Mesenchymal stem cell (in vitro differentiated cells and primary cell): Measurements from ENCODE around the gene UBTF.
A peak's percentile ranks its signal among the peaks of the same experiment; 100 is the strongest.

Experiments used
- DNase-seq: peaks from one replicate; pipeline ENCODE4 v3.0.0-alpha.2; 2013
- H2AFZ ChIP-seq: one replicate; pipeline ENCODE4 v1.6.1; 2013; ENCODE audit warnings: low read depth, mild to moderate bottlenecking, control low read depth, inconsistent platforms, low read length, moderate library complexity
- H2AK5ac ChIP-seq: 2 replicates; pipeline ENCODE4 v1.6.1; 2013; ENCODE audit warnings: low read length, moderate library complexity, mild to moderate bottlenecking, inconsistent platforms; ENCODE audit not compliant: severe bottlenecking
- H2BK120ac ChIP-seq: one replicate; pipeline ENCODE4 v1.6.1; 2013; ENCODE audit warnings: low read depth, mild to moderate bottlenecking, inconsistent platforms, low read length, moderate library complexity
- H2BK12ac ChIP-seq, 2 experiments: one replicate each; pipeline ENCODE4 v1.6.1; 2013; ENCODE audit warnings: inconsistent platforms in 2 of 2, low read length in 2 of 2, mild to moderate bottlenecking in 2 of 2, moderate library complexity in 2 of 2, control low read depth in 1 of 2
- H2BK15ac ChIP-seq: one replicate; pipeline ENCODE4 v1.6.1; 2013; ENCODE audit warnings: mild to moderate bottlenecking, low read depth, inconsistent platforms; ENCODE audit not compliant: poor library complexity, severe bottlenecking
- H2BK5ac ChIP-seq: 2 replicates; pipeline ENCODE4 v1.6.1; 2013; ENCODE audit warnings: low read depth, mild to moderate bottlenecking, low read length, control low read depth, inconsistent platforms; ENCODE audit not compliant: poor library complexity, severe bottlenecking
- H3K14ac ChIP-seq, 2 experiments: one replicate each; pipeline ENCODE4 v1.6.1; 2013; ENCODE audit warnings: inconsistent platforms in 2 of 2, low read length in 2 of 2, control low read depth in 1 of 2, mild to moderate bottlenecking in 1 of 2, moderate library complexity in 1 of 2
- H3K18ac ChIP-seq, 2 experiments: one replicate each; pipeline ENCODE4 v1.6.1; 2013; ENCODE audit warnings: inconsistent platforms in 2 of 2, low read length in 2 of 2, control low read depth in 1 of 2, low read depth in 1 of 2, mild to moderate bottlenecking in 1 of 2
- H3K23ac ChIP-seq, 2 experiments: one replicate each; pipeline ENCODE4 v1.6.1; 2013; ENCODE audit warnings: inconsistent platforms in 2 of 2, low read length in 2 of 2, mild to moderate bottlenecking in 2 of 2, moderate library complexity in 2 of 2, control low read depth in 1 of 2
- H3K27ac ChIP-seq: 2 replicates; pipeline ENCODE4 v1.5.1; 2013; ENCODE audit warnings: mild to moderate bottlenecking, moderate library complexity, low read length, control low read depth, inconsistent platforms; ENCODE audit not compliant: poor library complexity, severe bottlenecking
- H3K27me3 ChIP-seq, 2 experiments: 2 replicates each; pipeline versions ENCODE4 v1.6.1 to v1.7.0; 2013; ENCODE audit warnings: low read length in 2 of 2, mild to moderate bottlenecking in 2 of 2, moderate library complexity in 2 of 2, control low read depth in 1 of 2, inconsistent platforms in 1 of 2; ENCODE audit not compliant: control insufficient read depth in 1 of 2, insufficient read depth in 1 of 2
- H3K36me3 ChIP-seq, 2 experiments: 2 replicates each; pipeline versions ENCODE4 v1.6.1 to v1.7.0; 2013; ENCODE audit warnings: low read length in 2 of 2, control low read depth in 1 of 2, inconsistent platforms in 1 of 2, low read depth in 1 of 2, mild to moderate bottlenecking in 1 of 2; ENCODE audit not compliant: insufficient read depth in 2 of 2, control insufficient read depth in 1 of 2
- H3K4ac ChIP-seq, 2 experiments: one replicate each; pipeline ENCODE4 v1.6.1; 2013; ENCODE audit warnings: inconsistent platforms in 2 of 2, low read length in 2 of 2, mild to moderate bottlenecking in 2 of 2, moderate library complexity in 2 of 2, control low read depth in 1 of 2, low read depth in 1 of 2
- H3K4me1 ChIP-seq: 2 replicates; pipeline ENCODE4 v1.6.1; 2013; ENCODE audit warnings: low read depth, low read length, control low read depth; ENCODE audit not compliant: control insufficient read depth, insufficient read depth
- H3K4me2 ChIP-seq: 2 replicates; pipeline ENCODE4 v1.6.1; 2013; ENCODE audit warnings: low read length, mild to moderate bottlenecking, inconsistent platforms; ENCODE audit not compliant: poor library complexity, severe bottlenecking
- H3K4me3 ChIP-seq, 2 experiments: 2 replicates each; pipeline versions ENCODE4 v1.5.1 to v1.7.0; 2013; ENCODE audit warnings: low read length in 2 of 2, mild to moderate bottlenecking in 2 of 2, control low read depth in 1 of 2, low read depth in 1 of 2; ENCODE audit not compliant: insufficient read depth in 1 of 2
- H3K79me1 ChIP-seq: replicated peaks from 2 replicates; pipeline ENCODE4 v1.6.1; 2013; ENCODE audit warnings: mild to moderate bottlenecking, control low read depth, low read length, inconsistent platforms; ENCODE audit not compliant: poor library complexity, severe bottlenecking
- H3K9ac ChIP-seq: 2 replicates; pipeline ENCODE4 v1.7.0; 2013; ENCODE audit warnings: mild to moderate bottlenecking, low read length, moderate library complexity
- H3K9me3 ChIP-seq: 2 replicates; pipeline ENCODE4 v1.7.0; 2013; ENCODE audit warnings: mild to moderate bottlenecking, low read length; ENCODE audit not compliant: control insufficient read depth
- H4K8ac ChIP-seq: one replicate; pipeline ENCODE4 v1.6.1; 2013; ENCODE audit warnings: inconsistent platforms, mild to moderate bottlenecking, low read length, moderate library complexity
- H4K91ac ChIP-seq: one replicate; pipeline ENCODE4 v1.6.1; 2013; ENCODE audit warnings: mild to moderate bottlenecking, low read length, inconsistent platforms
- WGBS: methylation state at CpG from one replicate; pipeline ENCODE4 v1.1.7; 2013; ENCODE audit warnings: mixed read lengths; 5-methylcytosine and 5-hydroxymethylcytosine counted together

UBTF gene

GRCh38 chr17:44219108-44219615 is 313 bp downstream of the UBTF start:
- H2BK15ac ChIP-seq: peak overlapping the region; percentile 98
- peak overlapping the region; percentile 90 to 98 for H3K18ac ChIP-seq

GRCh38 chr17:44218344-44219107 is 949 bp downstream of the UBTF start:
- H3K18ac ChIP-seq: peak overlapping the region; percentile 46 to 83
- peak overlapping the region; percentile 88 to 99 for H3K14ac ChIP-seq
- peak overlapping the region; percentile 99 for H2BK120ac ChIP-seq
- H3K79me1 ChIP-seq: peaks cover 21% of the 10 kb centered on the region
- H3K23ac ChIP-seq: peak overlapping the region in 1 of 2 experiments; percentile 37
- no peak overlapping the region for H2AK5ac ChIP-seq
- H3K4me1 ChIP-seq: peaks cover 22% of the 10 kb centered on the region
- H2BK15ac ChIP-seq: peak overlapping the region; percentile 98
- WGBS: 3% methylated on average over 21 of the region's 89 CpGs
- H2BK12ac ChIP-seq: peak overlapping the region in 1 of 2 experiments; percentile 83
- H3K27ac ChIP-seq: peak overlapping the region; percentile 56
- H2BK5ac ChIP-seq: peak overlapping the region; percentile 93
- peaks cover 8% of the 10 kb centered on the region for H3K9me3 ChIP-seq
- no peaks in the 10 kb centered on the region for H3K27me3 ChIP-seq
- peak overlapping the region; percentile 90 for H3K9ac ChIP-seq
- no peak overlapping the region for H4K91ac ChIP-seq
- DNase-seq: peak; percentile 94
- H3K4me3 ChIP-seq: peak overlapping the region; percentile 80 to 95
- peak overlapping the region in 1 of 2 experiments; percentile 62 for H3K4ac ChIP-seq
- peak overlapping the region; percentile 91 for H3K4me2 ChIP-seq
- peaks cover 33 to 34% of the 10 kb centered on the region in 2 experiments for H3K36me3 ChIP-seq
- H4K8ac ChIP-seq: no peak overlapping the region
- no peak overlapping the region for H2AFZ ChIP-seq

More at GRCh38 chr17:44219108-44219615, 313 bp downstream of the UBTF start:
- Histone ChIP-seq H2AFZ (no peak overlapping the region), H2AK5ac (no peak overlapping the region), H3K14ac (peak overlapping the region in 1 of 2 experiments; percentile 94), H3K23ac (peak overlapping the region in 1 of 2 experiments; percentile 91), H3K27me3 (no peaks in the 10 kb centered on the region), H2BK5ac (peak overlapping the region; percentile 93), H3K27ac (no peak overlapping the region), H3K4me1 (peaks cover 24% of the 10 kb centered on the region), H3K4me2 (peak overlapping the region; percentile 54), H3K36me3 (peaks cover 27 to 28% of the 10 kb centered on the region in 2 experiments), H2BK12ac (peak overlapping the region in 1 of 2 experiments; percentile 75), H3K79me1 (peaks cover 20% of the 10 kb centered on the region), H4K8ac (peak overlapping the region; percentile 88), H3K4me3 (peak overlapping the region; percentile 76 to 95), H4K91ac (peak overlapping the region; percentile 95), H2BK120ac (peak overlapping the region; percentile 99), H3K9me3 (peaks cover 3% of the 10 kb centered on the region), H3K4ac (peak overlapping the region; percentile 80 to 99), H3K9ac (peak overlapping the region; percentile 90)
- DNase-seq: peak; percentile 68
- WGBS: under 1% methylated on average over 56 of the region's 73 CpGs

GRCh38 chr17:44217738-44218343 is 1.6 kb downstream of the UBTF start:
- peak overlapping the region in 1 of 2 experiments; percentile 37 for H3K23ac ChIP-seq
- peak overlapping the region; percentile 84 for H3K9ac ChIP-seq
- H2AK5ac ChIP-seq: no peak overlapping the region
- peaks cover 21% of the 10 kb centered on the region for H3K4me1 ChIP-seq
- no peak overlapping the region for H4K91ac ChIP-seq
- H2BK120ac ChIP-seq: no peak overlapping the region
- H3K4me3 ChIP-seq: peak overlapping the region; percentile 51 to 80
- peak overlapping the region in 1 of 2 experiments; percentile 62 for H3K4ac ChIP-seq
- peaks cover 23% of the 10 kb centered on the region for H3K79me1 ChIP-seq
- peaks cover 8% of the 10 kb centered on the region for H3K9me3 ChIP-seq
- no peak overlapping the region for H2BK5ac ChIP-seq
- no peak overlapping the region for H4K8ac ChIP-seq
- peak overlapping the region in 1 of 2 experiments; percentile 83 for H2BK12ac ChIP-seq
- no peaks in the 10 kb centered on the region for H3K27me3 ChIP-seq
- peak overlapping the region; percentile 46 to 83 for H3K18ac ChIP-seq
- DNase-seq: peak; percentile 8
- no peak overlapping the region for H2AFZ ChIP-seq
- 12% methylated on average over 10 of the region's 10 CpGs for WGBS
- H3K27ac ChIP-seq: peak overlapping the region; percentile 56
- peak overlapping the region in 1 of 2 experiments; percentile 88 for H3K14ac ChIP-seq
- H3K4me2 ChIP-seq: peak overlapping the region; percentile 91
- H2BK15ac ChIP-seq: no peak overlapping the region
- H3K36me3 ChIP-seq: peaks cover 38 to 40% of the 10 kb centered on the region in 2 experiments

GRCh38 chr17:44216694-44217093 is 2.8 kb downstream of the UBTF start:
- peaks cover 16% of the 10 kb centered on the region for H3K4me1 ChIP-seq
- WGBS: 96% methylated on average over 5 of the region's 5 CpGs

More at GRCh38 chr17:44216694-44217093, 2.8 kb downstream of the UBTF start:
- no peaks in the 10 kb centered on the region for H3K27me3 ChIP-seq
- no peak overlapping the region for H2BK120ac ChIP-seq
- no peak overlapping the region for H3K18ac ChIP-seq
- H2AK5ac ChIP-seq: no peak overlapping the region
- no peak overlapping the region for H3K14ac ChIP-seq
- DNase-seq: no peak
- peaks cover 40 to 52% of the 10 kb centered on the region in 2 experiments for H3K36me3 ChIP-seq
- no peak overlapping the region for H2BK15ac ChIP-seq
- no peak overlapping the region for H3K27ac ChIP-seq
- H4K8ac ChIP-seq: no peak overlapping the region
- no peak overlapping the region for H3K4ac ChIP-seq
- no peak overlapping the region for H3K4me3 ChIP-seq
- H2AFZ ChIP-seq: no peak overlapping the region
- no peak overlapping the region for H2BK5ac ChIP-seq
- peaks cover 28% of the 10 kb centered on the region for H3K79me1 ChIP-seq
- no peak overlapping the region for H4K91ac ChIP-seq
- no peak overlapping the region for H3K23ac ChIP-seq
- H3K4me2 ChIP-seq: no peak overlapping the region
- no peak overlapping the region for H2BK12ac ChIP-seq
- peaks cover 8% of the 10 kb centered on the region for H3K9me3 ChIP-seq
- H3K9ac ChIP-seq: peak overlapping the region; percentile 84
